HepG2 (cell line): Measurements from ENCODE around the gene AFAP1. TPM values are rescaled to one million over a fixed set of nuclear protein-coding genes. Genes with fewer than 3 reads are reported as not detected.

ENCODE experiments used
- ATAC-seq: fragments of 200-7000 bp; cut with Tn5 transposase; 3 replicates; pipeline ENCODE4 v1.9.1; 2020; ENCODE audit warnings: mild to moderate bottlenecking, moderate library complexity
- BruUV-seq: library from RNA; stranded (reverse); fragments of 400-500 nt; replicated peaks from 2 replicates; lab custom pipeline; 2021; lab: Mats Ljungman, UMichigan
- CTCF ChIA-PET: fragments of 300-600 bp; formaldehyde crosslinking; extraction: SDS; loops from one replicate; lab custom pipeline; 2021; ENCODE audit warnings: low total read pairs, inconsistent platforms, low intra/inter-chr PET ratio; lab: Yijun Ruan, JAX
- POLR2A ChIA-PET: fragments of 350-600 bp; sonication (Branson Sonifier 250); formaldehyde crosslinking; loops from one replicate; lab custom pipeline; 2020; ENCODE audit warnings: antibody characterized with exemption, inconsistent platforms; lab: Yijun Ruan, JAX
- DNase-seq: peaks from one replicate; pipeline ENCODE4 v3.0.0-alpha.2; 2015; ENCODE audit warnings: low spot score
- FAIRE-seq: peaks from 3 replicates; lab custom pipeline; 2011; peaks lifted over from hg19 to GRCh38; lab: Jason Lieb, UNC
- H2AFZ ChIP-seq: one replicate; pipeline ENCODE4 v1.6.1; 2011; ENCODE audit warnings: low read length, inconsistent platforms
- H3K27ac ChIP-seq: fragments of 300-600 bp; 3 replicates; pipeline ENCODE4 v1.8.0; 2011; ENCODE audit warnings: mixed run types, mild to moderate bottlenecking, mixed read lengths, low read length, inconsistent platforms; ENCODE audit not compliant: insufficient read depth; ENCODE audit errors: extremely low read length
- H3K27me3 ChIP-seq, 2 experiments: fragments of 200-600 bp in 1 of 2; 2 replicates in 1 of 2; 3 replicates in 1 of 2; pipeline versions ENCODE4 v1.6.0 to v1.8.0; 2011; ENCODE audit warnings: low read length in 2 of 2, mild to moderate bottlenecking in 2 of 2, moderate library complexity in 2 of 2, inconsistent platforms in 1 of 2; ENCODE audit not compliant: insufficient read depth in 2 of 2, control insufficient read depth in 1 of 2
- H3K36me3 ChIP-seq, 2 experiments: fragments of 200-600 bp in 1 of 2; replicated peaks in 1 of 2; 2 replicates in 1 of 2; 3 replicates in 1 of 2; pipeline versions ENCODE4 v1.5.1 to v1.8.0; 2011; ENCODE audit warnings: low read length in 2 of 2, inconsistent platforms in 1 of 2; ENCODE audit not compliant: insufficient read depth in 2 of 2, control insufficient read depth in 1 of 2
- H3K4me1 ChIP-seq: 2 replicates; pipeline ENCODE4 v1.5.1; 2012; ENCODE audit warnings: low read length, inconsistent platforms; ENCODE audit not compliant: insufficient read depth
- H3K4me2 ChIP-seq: 2 replicates; pipeline ENCODE4 v1.6.0; 2011; ENCODE audit warnings: low read depth, low read length, inconsistent platforms
- H3K4me3 ChIP-seq, 3 experiments: fragments of 200-600 bp in 1 of 3; sonication (generic), shearing (Covaris generic) in 1 of 3; replicated peaks in 1 of 3; 2 replicates each; pipeline ENCODE4 v1.5.1; 2011 to 2016; ENCODE audit warnings: low read length in 3 of 3, inconsistent platforms in 2 of 3, low read depth in 2 of 3, mild to moderate bottlenecking in 2 of 3, control low read depth in 1 of 3, mixed read lengths in 1 of 3; ENCODE audit not compliant: insufficient read depth in 1 of 3
- H3K79me2 ChIP-seq: one replicate; pipeline ENCODE4 v1.6.1; 2011; ENCODE audit warnings: low read length, inconsistent platforms; ENCODE audit not compliant: insufficient read depth
- H3K9ac ChIP-seq: 2 replicates; pipeline ENCODE4 v1.6.0; 2011; ENCODE audit warnings: mild to moderate bottlenecking, low read depth, low read length, inconsistent platforms; ENCODE audit not compliant: insufficient read depth
- H3K9me3 ChIP-seq: 2 replicates; pipeline ENCODE4 v1.5.1; 2012; ENCODE audit warnings: mild to moderate bottlenecking, low read length
- H4K20me1 ChIP-seq: 2 replicates; pipeline ENCODE4 v1.6.0; 2011; ENCODE audit warnings: inconsistent platforms, mild to moderate bottlenecking, low read length, moderate library complexity; ENCODE audit not compliant: insufficient read depth
- ATAD3A ChIP-seq: sonication (generic); formaldehyde crosslinking; IDR thresholded peaks from 2 replicates; pipeline ENCODE4 v1.4.0; 2020; ENCODE audit warnings: missing genetic modification reagents
- MIER2 ChIP-seq: IDR thresholded peaks from 2 replicates; pipeline ENCODE4 v1.6.1; 2016; ENCODE audit warnings: missing biosample characterization, missing genetic modification reagents
- PRDM15 ChIP-seq: sonication (generic); formaldehyde crosslinking; IDR thresholded peaks from 2 replicates; pipeline ENCODE4 v1.4.0; 2020; ENCODE audit warnings: missing genetic modification reagents
- RORA ChIP-seq: sonication (generic); formaldehyde crosslinking; IDR thresholded peaks from 2 replicates; pipeline ENCODE4 v1.5.0; 2020; ENCODE audit warnings: mild to moderate bottlenecking, missing genetic modification reagents, moderate library complexity
- ZBTB20 ChIP-seq: sonication (generic); formaldehyde crosslinking; IDR thresholded peaks from 2 replicates; pipeline ENCODE4 v1.8.1; 2023; ENCODE audit warnings: missing genetic modification reagents, low read depth, mild to moderate bottlenecking, borderline replicate concordance
- ZNF296 ChIP-seq: sonication (generic); formaldehyde crosslinking; conservative IDR thresholded peaks from 2 replicates; pipeline ENCODE4 v1.5.0; 2020; ENCODE audit warnings: mild to moderate bottlenecking, missing genetic modification reagents
- ZNF30 ChIP-seq: sonication (generic); formaldehyde crosslinking; IDR thresholded peaks from 2 replicates; pipeline ENCODE4 v1.5.0; 2020; ENCODE audit warnings: mild to moderate bottlenecking, missing genetic modification reagents
- ZNF577 ChIP-seq: sonication (generic); formaldehyde crosslinking; IDR thresholded peaks from 2 replicates; pipeline ENCODE4 v1.4.0; 2020; ENCODE audit warnings: mild to moderate bottlenecking, low read depth, missing genetic modification reagents, borderline replicate concordance
- ZNF670 ChIP-seq: sonication (generic); formaldehyde crosslinking; IDR thresholded peaks from 2 replicates; pipeline ENCODE4 v1.8.0; 2022; ENCODE audit warnings: mild to moderate bottlenecking, missing genetic modification reagents, borderline replicate concordance
- WGBS: methylation state at CpG from one replicate; pipeline ENCODE4 v1.1.6; 2017; ENCODE audit warnings: low lambda C conversion rate; 5-methylcytosine and 5-hydroxymethylcytosine counted together
- in situ Hi-C: cut with HindIII; loops from 2 replicates; pipeline ENCODE4 v1.10.0; 2017; ENCODE audit warnings: low pct_unique_long_range_greater_than_20kb; ENCODE audit not compliant: extremely low pct_ligation_motif_present
- intact Hi-C: fragments of 100-400 bp; cut with micrococcal nuclease; formaldehyde crosslinking; loops from one replicate; pipeline ENCODE4 v1.10.0; 2022; ENCODE audit not compliant: unreplicated experiment
- polyA plus RNA-seq, 8 experiments: library from polyadenylated mRNA; depleted of rRNA in 3 of 8; stranded (reverse) in 7 of 8; unstranded in 1 of 8; fragments of >200 nt; fragmentation: Illumina TruSeq in 4 of 8; extraction: Trizol in 4 of 8; gene quantifications; 2 replicates each; pipeline versions ENCODE4 v1.2.1 to v1.2.3, GENCODE V29; 2011 to 2016; ENCODE audit warnings: low read depth in 4 of 8, missing spikeins in 1 of 8, mixed read lengths in 1 of 8; ENCODE audit not compliant: insufficient read depth in 1 of 8
- total RNA-seq, 5 experiments: library from RNA; depleted of rRNA; stranded (reverse); fragments of >200 nt; fragmentation: Illumina TruSeq; extraction: Trizol; gene quantifications; 2 replicates each; pipeline ENCODE4 v1.2.3, GENCODE V29; 2016; ENCODE audit warnings: low read depth in 1 of 5

The AFAP1 gene
- total and polyA plus RNA-seq, 2 of the 13 experiments (the other 11 are each of a cell fraction or from before 2014, with no cell fraction given), result 2.5 TPM

GRCh38 chr4:7801641-7802040, 138.0 kb downstream of the AFAP1 start:
- Histone ChIP-seq H3K4me1 (peaks cover 30% of the 10 kb centered on the region), H3K9me3 (no peaks in the 10 kb centered on the region), H4K20me1 (no peaks in the 10 kb centered on the region), H3K27ac (no peak overlapping the region), H3K4me3 (no peak overlapping the region), H3K27me3 (no peaks in the 10 kb centered on the region), H3K36me3 (peaks cover 5 to 35% of the 10 kb centered on the region in 2 experiments; a peak in 3 of 5 replicates), H2AFZ (no peak overlapping the region), H3K9ac (no peak overlapping the region), H3K79me2 (no peaks in the 10 kb centered on the region), H3K4me2 (no peak overlapping the region)
- FAIRE-seq (no peak), DNase-seq (no peak), ATAC-seq (no peak)
- intact Hi-C loops, result loop anchor here (1.0 kb wide), 3 partner anchors 31 to 40 kb away; no protein-coding TSS in a partner anchor
- no TSS peak for BruUV-seq
- 20% methylated on average over 1 of the region's 1 CpG for WGBS
- in situ Hi-C loops, result loop anchor here (5.0 kb wide), 3 partner anchors 34 to 186 kb away; no protein-coding TSS in a partner anchor
- POLR2A ChIA-PET, result interaction anchor here (1.2 kb wide), 1 partner anchor 31 kb away, joined by 3 read pairs; no protein-coding TSS in a partner anchor
- no peak for TF ChIP-seq ZNF577
- no peak for TF ChIP-seq ZNF30 (CRISPR knock-in tag)
- TF ChIP-seq MIER2 (CRISPR knock-in tag), result no peak
- no peak for TF ChIP-seq ZNF296 (CRISPR knock-in tag)
- TF ChIP-seq RORA (CRISPR knock-in tag), result no peak
- TF ChIP-seq ATAD3A (CRISPR knock-in tag), result no peak
- TF ChIP-seq ZNF670 (CRISPR knock-in tag), result no peak
- no peak for TF ChIP-seq PRDM15
- no peak for TF ChIP-seq ZBTB20 (CRISPR knock-in tag)
- CTCF ChIA-PET, result interaction anchor here (1.3 to 1.8 kb wide), 3 partner anchors 31 to 184 kb away, joined by 3 to 13 read pairs (median 11); no protein-coding TSS in a partner anchor
